SK-N-DZ (cell line): Measurements from ENCODE around the gene CTNNA2.

ENCODE experiments used
- DNase-seq: peaks from one replicate; pipeline ENCODE4 v3.0.0-alpha.2; 2015; ENCODE audit warnings: low spot score

Gene CTNNA2

DNA sequence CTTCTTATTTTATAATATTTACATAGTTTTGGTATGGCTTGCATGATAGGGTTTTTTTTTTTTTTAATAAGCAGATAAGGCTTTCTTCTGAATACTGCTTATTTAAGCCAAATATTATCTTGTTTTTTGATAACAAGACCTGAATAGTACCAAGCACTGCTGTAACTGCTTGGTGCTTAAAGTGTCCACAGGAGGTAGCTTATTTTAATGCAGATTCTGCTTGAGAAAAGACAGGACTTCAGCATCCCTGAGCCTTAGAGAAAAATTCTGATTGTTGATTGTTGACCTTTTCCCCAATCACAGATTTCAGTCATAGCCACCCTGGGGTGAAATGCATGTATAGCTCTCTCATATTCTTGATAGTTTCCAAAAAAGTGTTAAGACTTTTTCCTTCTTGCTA is 336.4 kb downstream of the CTNNA2 start:
- DNase-seq = no peak

DNA sequence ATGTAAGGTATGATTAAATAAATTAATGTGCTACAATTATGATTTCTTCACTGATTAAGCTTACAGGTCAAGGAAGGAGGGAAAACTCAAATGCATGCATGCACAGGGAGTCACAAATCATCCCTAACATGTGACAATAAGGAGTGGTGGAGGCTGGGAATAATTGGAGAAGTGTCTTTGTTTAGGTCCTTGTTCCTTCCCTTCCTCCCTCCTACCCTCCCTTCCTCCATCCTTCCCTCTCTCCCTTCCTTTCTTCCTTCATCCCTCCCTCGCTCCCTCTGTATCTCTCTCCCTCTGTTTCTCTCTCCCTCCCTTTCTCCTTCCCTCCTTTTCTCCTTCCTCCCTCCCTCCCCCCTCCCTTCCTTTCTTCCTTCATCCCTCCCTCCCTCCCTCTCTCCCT is 337.1 kb downstream of the CTNNA2 start:
- DNase-seq = no peak

DNA sequence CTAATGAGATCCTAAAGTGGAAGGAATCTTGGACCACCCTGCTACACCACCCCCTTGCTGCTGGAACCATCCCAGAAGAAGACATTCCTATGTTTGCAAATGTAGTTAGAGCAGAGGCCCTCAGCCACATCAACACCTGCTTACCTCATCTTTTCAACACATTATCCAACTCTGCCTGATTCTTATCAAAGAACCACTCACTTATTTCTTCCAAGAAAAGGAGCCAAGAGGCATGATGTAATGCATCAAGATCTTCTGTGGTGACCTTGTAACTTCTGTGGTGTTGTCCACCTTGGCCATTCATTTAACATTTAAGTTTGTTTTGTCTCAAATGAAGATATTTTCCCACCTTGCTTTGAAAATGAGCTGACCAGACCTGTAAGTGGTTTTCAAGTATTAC is 338.1 kb downstream of the CTNNA2 start:
- DNase-seq = no peak

DNA sequence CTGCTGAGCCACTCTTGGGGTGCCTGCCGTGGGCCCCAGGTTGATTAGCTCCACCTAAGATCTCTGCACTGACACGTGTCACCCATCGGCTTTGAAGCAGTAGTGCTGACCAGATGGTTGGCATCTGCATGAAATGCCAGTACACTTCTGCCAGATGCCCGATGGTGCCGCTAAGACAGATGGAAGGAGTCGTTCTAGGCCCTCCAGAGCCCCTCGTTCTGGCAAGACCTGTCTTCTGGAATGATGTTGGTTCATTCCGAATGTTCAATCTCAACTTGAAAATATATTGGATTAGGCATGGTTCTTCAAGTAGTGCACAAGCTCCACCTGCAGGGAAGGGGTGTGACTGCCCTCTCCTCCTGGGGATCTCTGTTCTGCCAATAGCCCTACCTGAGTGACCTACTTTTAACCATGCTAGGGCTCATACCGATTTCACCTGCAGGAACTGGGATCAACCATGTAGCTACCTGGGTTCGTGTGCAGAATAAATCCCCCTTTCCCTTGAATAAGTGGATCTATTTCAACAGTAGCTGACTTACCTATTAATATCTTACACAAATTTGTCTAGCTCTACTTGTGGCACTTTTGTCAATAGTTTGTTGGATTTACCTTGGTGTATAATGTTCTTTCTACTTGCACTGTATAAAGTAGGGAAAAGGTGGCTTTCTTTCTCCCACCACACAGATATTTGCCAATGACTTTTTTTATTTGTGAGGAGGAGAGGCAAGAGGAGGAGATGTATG is 342.6 kb downstream of the CTNNA2 start:
- peak; percentile 60 for DNase-seq

DNA sequence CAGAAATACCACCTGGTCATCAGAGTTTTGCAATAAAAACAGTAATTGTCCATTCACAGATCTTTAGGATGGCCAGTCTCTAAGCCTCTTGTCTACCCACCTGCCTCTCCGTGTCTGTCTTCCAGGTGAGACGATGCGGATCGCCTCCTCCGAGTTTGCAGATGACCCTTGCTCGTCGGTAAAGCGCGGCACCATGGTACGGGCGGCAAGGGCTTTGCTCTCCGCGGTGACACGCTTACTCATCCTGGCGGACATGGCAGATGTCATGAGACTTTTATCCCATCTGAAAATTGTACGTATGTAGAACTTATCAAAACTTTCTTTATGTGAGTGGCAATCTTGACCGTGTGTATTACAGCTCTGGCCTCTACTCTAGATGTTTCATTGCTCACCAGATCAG is 345.0 kb downstream of the CTNNA2 start:
- DNase-seq = no peak

DNA sequence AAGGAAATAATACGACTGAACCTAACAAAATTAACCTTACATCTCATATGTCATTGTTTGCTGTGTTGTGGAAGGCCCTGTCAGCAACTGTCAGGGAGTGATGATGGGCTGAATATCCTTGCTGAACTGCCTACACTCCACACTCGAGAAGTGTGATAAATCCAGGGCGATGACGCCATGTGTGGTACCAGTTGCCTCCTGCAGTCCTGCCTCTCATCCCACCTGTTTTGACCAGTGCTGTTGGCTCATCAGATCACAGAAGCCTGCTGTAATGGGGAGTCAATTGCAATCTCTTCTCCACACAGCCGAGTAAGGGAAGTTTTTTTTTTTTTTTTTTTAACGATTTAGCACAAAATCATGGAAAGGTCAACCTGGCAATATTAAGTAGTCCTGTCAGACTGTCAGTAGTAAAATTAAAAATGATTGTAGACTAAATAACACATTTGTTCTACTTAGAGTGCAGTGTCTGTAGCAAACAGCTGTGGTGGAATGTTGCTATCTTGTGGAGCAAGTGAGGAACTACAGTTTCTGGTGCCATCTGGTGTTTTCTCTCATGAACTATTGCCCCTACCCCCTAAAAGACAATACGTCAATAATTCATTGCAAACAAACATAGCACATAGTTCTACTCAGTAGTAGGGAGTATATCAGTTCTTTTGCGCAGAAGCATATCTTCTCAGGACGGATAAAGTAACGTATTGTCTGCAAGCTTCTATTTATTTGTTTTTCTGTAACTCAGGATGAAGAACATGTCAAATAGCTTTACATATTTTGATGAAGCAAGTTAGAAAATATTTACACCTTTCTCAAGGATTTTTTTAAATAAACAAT is 347.6 kb downstream of the CTNNA2 start:
- peak; percentile 46 for DNase-seq

DNA sequence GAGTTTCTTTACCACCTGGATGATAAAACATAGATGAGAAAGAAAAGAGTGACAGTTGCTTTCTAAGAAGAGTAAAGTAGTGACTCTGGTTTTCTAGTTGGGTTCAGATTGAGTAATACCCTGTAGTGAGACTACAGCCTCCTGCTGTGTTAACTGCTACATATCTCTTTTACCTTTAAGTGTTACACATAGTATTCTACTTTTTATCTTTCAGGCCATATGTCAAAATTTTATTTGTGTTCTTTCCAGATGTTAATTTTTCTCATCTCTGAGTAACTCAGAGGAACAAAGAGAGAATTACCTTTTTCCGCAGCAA is 348.2 kb downstream of the CTNNA2 start:
- no peak for DNase-seq

DNA sequence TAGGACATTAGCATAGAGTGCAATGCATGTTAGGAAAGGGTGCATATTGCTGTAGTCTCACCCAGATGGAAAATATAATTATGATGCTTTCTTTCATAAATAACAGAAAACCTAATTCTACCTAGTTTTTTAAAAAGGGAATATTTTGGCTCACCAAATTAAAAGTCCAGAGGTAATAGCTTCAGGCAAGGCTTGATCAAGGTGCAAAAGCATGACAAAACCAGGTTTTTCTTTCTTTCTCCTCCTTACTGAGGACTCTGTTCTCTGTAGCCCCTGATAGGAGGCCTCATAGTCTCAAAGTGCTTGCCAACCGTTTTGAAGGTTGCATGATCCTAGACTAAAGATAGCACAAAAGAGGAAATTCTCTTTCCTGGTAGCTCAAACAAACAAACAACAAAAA is 349.9 kb downstream of the CTNNA2 start:
- no peak for DNase-seq

DNA sequence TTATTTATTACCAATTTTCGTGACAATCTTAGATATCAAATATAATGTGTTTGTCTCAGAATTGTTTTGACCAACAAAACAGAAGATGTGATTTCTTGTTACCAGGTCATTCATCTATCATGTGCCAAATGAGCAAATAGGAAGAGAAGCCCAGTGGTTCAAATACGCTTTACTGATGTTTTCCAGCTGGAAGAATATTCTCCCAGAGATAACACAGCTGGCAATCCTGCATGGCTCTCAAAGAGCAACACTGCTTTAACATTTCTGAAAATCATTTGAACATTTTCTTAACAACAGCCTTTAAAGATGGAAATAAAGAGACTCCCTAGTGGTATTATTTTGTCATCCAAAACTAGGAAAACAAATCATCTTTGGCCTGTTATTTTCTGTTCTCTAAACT is 359.8 kb downstream of the CTNNA2 start:
- no peak for DNase-seq

DNA sequence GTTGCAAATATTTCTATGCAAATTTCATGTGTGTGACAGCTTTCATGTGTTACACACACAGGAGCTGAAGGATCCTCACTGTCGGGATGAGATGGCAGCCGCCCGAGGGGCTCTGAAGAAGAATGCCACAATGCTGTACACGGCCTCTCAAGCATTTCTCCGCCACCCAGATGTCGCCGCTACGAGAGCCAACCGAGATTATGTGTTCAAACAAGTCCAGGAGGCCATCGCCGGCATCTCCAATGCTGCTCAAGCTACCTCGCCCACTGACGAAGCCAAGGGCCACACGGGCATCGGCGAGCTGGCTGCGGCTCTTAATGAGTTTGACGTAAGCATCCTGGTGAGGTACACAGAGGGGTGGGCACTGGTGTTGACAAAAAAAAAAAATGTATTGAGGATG is 361.2 kb downstream of the CTNNA2 start:
- DNase-seq = no peak

DNA sequence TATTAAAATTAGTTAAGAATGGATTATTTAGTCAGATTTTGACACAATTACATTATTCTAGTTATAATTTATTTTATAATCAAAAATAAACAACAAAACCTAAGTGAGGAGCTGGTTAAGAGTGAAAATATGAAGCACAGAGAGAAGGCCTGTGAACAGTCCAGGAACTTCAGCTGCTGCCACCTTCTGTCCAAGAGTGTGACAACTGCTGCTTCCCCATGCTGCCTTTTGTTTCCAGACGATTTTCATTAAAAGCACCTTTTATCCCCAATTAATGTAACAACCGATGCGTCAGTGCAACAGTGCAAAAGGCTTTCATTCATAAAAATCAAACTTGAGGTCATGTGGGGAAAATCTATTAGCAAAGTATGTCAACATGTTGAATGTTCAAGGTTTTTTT is 363.6 kb downstream of the CTNNA2 start:
- peak; percentile 49 for DNase-seq

DNA sequence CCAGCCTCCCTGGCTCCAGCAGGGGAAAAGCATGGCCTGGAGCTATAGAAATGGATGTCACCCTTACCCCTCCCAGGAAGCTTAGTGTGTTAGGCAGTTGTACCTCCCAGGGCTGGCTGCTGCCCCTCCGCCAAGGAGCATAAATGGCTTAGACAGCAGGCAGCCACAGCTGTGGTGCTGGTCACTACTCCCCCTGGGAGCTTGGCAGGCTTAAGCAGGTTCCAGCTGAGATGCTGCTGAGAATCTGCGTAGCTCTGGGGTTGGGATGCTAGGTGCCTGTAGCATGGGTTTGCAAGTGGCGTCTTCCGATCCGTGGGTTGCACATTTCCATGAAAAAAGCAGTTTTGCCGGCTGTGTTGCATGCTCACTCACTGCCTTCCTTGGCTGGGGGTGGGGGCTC is 369.7 kb downstream of the CTNNA2 start:
- no peak for DNase-seq

DNA sequence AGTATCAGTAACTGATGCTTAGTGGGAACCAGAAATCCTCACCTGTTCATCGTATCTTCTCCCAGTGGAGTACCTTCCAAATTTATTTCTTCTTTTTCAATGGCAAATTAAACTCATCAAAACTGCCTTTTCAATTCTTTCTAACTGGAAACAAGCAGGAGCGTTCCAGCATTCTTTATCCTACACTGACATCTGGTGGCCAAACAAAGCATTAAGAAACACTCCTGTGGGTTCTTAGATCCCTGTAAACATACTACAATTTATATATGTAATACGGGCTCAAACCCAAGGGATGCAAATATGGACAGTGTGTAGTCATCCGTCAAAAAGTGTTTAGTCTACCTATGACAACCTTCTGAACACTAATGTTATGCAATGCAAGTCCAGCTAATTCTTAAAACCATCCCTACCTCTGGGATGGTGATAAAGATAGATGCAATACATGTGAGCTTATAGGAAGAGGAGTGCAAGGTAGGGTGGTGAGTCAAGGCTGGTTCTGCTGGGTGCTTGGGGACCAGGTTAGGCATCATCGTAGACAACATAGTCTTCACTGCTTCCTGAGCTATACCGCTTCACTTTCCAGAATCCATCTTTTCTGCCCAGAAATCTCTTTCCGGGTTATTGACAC is 375.0 kb downstream of the CTNNA2 start:
- DNase-seq = peak; percentile 67

DNA sequence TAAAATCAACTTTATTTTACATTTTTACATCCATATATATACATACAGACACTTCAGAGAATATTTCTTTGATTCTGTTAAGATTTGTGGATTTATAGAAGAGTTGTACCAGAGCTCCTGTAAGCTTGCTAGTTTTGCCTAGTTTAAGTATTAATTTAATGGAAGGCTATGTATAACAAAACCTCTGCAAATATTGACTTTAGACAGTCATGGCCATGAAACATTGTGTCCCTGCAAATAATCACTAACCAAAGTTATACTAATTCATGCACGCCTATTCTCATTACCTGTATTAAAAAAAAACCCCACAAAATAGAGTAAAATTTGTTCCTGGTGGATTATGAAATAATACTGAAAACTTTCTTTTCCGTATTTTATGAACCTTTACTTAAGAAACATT is 379.3 kb downstream of the CTNNA2 start:
- DNase-seq = no peak

DNA sequence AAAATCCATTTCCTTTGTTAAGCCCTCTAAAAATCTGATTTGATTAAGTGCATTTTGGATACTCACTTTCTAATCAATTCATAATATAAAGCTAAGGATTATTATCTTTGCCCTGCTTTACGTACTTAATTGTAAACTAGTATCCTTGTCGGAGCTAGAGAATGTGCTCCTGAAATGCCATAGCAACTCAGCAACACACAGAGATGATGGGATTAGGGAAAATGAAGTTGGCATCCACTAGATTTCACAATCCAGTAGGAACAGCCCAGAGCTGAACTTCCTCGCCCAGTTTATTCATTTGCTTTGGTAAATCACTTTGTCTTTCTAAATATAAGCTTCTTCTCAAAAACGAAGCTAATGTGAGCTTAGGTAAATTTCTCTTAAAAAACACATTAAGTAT is 386.3 kb downstream of the CTNNA2 start:
- DNase-seq = no peak

DNA sequence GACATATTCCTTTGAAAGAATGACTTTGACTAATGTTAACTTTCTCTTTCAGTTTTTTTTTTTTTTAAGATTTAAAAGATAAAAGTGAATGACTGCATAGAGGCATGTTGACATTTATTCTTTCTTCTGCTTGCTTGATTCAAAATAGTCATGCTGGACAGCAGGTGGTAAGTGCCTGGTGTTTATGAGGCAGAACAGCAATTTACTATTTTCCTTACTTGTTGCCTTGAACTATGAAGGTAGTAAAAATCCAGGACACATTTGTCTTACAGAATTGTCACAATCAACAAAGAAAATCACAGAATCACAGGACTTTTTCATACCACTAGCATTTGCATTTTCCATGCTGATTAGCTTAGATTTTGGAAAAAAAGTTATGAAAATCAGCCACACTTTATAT is 388.3 kb downstream of the CTNNA2 start:
- DNase-seq = no peak

DNA sequence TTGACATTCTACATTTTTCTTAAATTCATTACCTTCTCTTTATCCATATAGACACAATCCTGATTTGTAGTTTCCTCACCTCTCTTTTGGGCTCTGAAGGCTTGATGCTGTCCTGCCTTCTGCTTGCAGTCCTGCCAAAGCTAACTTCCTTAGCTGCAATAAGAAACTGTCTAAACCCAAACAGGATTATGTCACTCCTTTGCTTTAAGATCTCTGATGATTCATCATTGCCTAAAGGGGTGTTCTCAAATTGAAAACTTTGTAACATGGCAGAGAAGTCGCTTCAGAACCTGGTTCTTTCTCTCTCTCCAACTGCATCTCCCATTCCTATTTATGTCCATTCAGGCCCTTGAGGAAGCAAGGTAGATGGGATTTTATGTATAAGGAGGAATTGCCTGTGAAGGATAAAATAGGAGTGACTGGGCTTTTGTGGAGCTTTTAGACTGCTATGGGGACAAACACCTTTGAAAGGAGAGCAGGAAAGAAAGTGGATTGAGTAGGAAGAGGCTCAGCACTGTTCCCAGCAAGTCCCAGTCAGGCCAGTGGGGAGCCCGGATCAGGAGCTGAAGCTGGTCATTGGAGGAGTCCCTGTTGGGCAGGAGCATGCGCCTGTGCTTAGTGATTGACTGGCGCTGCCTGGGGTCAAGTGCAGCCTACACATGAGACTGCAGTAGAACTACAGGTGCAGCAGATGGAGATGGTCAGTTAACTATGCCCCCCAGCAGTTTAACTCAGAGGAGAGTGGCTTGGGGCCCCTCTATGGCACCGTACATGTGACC is 390.6 kb downstream of the CTNNA2 start:
- no peak for DNase-seq

DNA sequence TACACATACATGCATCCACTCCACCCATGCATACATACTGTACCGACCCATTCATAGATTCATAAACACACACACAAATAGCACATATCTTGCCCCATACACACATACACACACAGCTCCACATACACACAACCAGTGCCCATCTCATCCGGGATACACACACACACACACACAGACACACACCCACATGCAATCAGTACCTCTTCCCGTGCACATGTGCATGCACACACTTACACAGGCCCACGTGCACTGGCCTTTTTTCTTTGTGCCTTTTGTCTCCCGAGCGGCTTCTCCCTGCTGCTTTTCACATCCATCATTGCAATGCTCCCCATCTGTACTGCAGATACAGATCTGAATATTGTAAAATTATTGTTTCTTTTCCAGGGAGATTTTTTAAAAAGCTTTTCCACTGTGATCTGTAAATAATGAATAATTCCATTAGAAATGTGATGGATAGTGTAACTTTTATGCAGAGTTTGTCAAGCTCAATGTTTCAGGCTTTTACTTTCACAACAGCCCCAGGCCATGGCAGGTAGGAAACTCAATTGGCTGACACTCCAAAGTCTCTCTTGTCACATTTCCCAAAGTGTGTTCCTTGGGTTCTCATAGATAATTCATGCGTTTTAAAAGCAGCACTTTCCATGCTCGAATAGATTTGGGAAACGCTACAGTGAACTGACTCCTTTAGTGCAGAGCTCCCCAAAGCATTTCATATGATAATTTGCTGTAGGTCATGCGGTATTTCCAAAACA is 393.5 kb downstream of the CTNNA2 start:
- DNase-seq = no peak

DNA sequence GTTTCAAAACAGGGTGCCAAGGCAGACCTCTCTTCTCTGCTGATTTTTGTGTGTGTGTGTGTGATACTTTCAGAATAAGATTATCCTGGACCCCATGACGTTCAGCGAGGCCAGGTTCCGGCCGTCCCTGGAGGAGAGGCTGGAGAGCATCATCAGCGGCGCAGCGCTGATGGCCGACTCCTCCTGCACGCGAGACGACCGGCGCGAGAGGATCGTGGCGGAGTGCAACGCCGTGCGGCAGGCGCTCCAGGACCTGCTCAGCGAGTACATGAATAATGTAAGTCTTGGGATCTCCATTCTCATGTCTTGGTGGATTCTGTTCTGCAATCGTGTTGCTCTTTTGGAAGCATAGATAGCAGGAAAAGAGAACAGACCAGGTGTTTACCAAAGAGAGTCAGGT is 396.7 kb downstream of the CTNNA2 start:
- no peak for DNase-seq

DNA sequence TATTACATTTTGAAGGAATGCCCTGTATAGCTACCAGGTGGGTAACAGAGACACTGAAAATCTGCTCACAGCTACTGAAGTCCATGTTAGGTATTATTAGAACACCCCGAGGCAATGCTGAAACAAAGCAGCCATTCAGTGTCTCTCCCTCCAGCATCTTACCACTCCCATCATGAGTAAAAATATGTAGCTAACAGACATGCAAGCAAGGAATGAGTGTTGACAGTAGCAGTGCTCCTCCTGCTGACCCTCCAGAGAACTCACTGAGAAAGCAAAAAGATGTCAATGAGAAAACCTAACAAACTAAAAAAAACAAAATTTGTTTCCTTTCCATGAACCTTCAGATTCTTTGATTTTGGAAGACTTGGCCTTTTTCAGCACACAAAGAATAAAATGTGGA is 397.8 kb downstream of the CTNNA2 start:
- DNase-seq = no peak

DNA sequence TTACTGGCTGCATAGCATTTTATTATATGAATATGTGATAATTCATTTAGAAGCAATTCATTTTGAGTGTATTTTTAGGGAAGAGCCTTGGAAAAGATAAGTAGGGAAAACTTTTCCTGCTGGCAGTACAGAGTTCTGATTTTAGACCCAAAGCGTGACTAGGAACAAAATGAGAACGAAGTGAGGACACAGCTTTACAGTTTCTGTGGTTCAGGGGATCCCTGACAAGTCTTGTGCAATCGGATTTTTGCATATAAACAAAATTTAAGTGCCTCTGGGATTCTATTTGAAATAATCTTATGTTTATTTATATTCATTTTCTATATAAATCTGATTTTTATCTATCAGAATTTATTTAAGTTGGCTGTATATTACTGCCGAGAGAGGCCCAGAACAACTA is 402.6 kb downstream of the CTNNA2 start:
- no peak for DNase-seq
